ENCODE measurements around the gene UTP25.

UTP25 gene

GRCh38 chr1:209844695-209845407 is 17.1 kb downstream of the UTP25 start:
- TF ChIP-seq FOXP2 (optimal IDR thresholded peaks at IDR 0.05; ENCODE audit: borderline replicate concordance, extremely low read depth, extremely low read length, insufficient read depth) (no peak), REST (IDR thresholded peaks at IDR 0.05; ENCODE audit: insufficient read depth in 1 of 2, low read depth in 2 of 2, low read length in 2 of 2) (no peak), TAF1 (IDR thresholded peaks at IDR 0.05; ENCODE audit: borderline replicate concordance, insufficient read depth, low read length) (no peak), POLR2AphosphoS5 (IDR thresholded peaks at IDR 0.05; ENCODE audit: low read depth, low read length) (no peak), SIN3A (IDR thresholded peaks at IDR 0.05; ENCODE audit: borderline replicate concordance, insufficient read depth, low read length) (no peak)

GRCh38 chr1:209845408-209845725 is 17.6 kb downstream of the UTP25 start:
- TF ChIP-seq SIN3A (IDR thresholded peaks at IDR 0.05; ENCODE audit: borderline replicate concordance, insufficient read depth, low read length) (no peak), FOXP2 (optimal IDR thresholded peaks at IDR 0.05; ENCODE audit: borderline replicate concordance, extremely low read depth, extremely low read length, insufficient read depth) (no peak), POLR2AphosphoS5 (IDR thresholded peaks at IDR 0.05; ENCODE audit: low read depth, low read length) (no peak), TAF1 (IDR thresholded peaks at IDR 0.05; ENCODE audit: borderline replicate concordance, insufficient read depth, low read length) (no peak), REST (IDR thresholded peaks at IDR 0.05; ENCODE audit: insufficient read depth in 1 of 2, low read depth in 2 of 2, low read length in 2 of 2) (no peak)

- TF ChIP-seq TAF1 (IDR thresholded peaks at IDR 0.05; ENCODE audit: borderline replicate concordance, insufficient read depth, low read length), result no peak
- no peak for TF ChIP-seq FOXP2 (optimal IDR thresholded peaks at IDR 0.05; ENCODE audit: borderline replicate concordance, extremely low read depth, extremely low read length, insufficient read depth)
These were observed 21.6 kb downstream of the UTP25 start for GRCh38 chr1:209849388-209849787.

GRCh38 chr1:209850342-209850979 is 22.7 kb downstream of the UTP25 start:
- TF ChIP-seq SIN3A (IDR thresholded peaks at IDR 0.05; ENCODE audit: borderline replicate concordance, insufficient read depth, low read length) (no peak), REST (IDR thresholded peaks at IDR 0.05; ENCODE audit: insufficient read depth in 1 of 2, low read depth in 2 of 2, low read length in 2 of 2) (no peak), FOXP2 (optimal IDR thresholded peaks at IDR 0.05; ENCODE audit: borderline replicate concordance, extremely low read depth, extremely low read length, insufficient read depth) (no peak), POLR2AphosphoS5 (IDR thresholded peaks at IDR 0.05; ENCODE audit: low read depth, low read length) (no peak)

- TF ChIP-seq REST (IDR thresholded peaks at IDR 0.05; ENCODE audit: insufficient read depth in 1 of 2, low read depth in 2 of 2, low read length in 2 of 2) (no peak), TAF1 (IDR thresholded peaks at IDR 0.05; ENCODE audit: borderline replicate concordance, insufficient read depth, low read length) (no peak), POLR2AphosphoS5 (IDR thresholded peaks at IDR 0.05; ENCODE audit: low read depth, low read length) (no peak), FOXP2 (optimal IDR thresholded peaks at IDR 0.05; ENCODE audit: borderline replicate concordance, extremely low read depth, extremely low read length, insufficient read depth) (no peak), SIN3A (IDR thresholded peaks at IDR 0.05; ENCODE audit: borderline replicate concordance, insufficient read depth, low read length) (no peak)
These were observed 25.9 kb downstream of the UTP25 start for GRCh38 chr1:209853676-209854075.
